Measurements from ENCODE around the gene FMO5. TPM values are rescaled to one million over a fixed set of nuclear protein-coding genes. Genes with fewer than 3 reads are reported as not detected.

FMO5 gene
- total and polyA plus RNA-seq, 10 of the 15 experiments (the other 5 are each of a cell fraction or from before 2014, with no cell fraction given), result 0.05 to 0.58 (median 0.19) TPM

- TF ChIP-seq FOXM1 (IDR thresholded peaks at IDR 0.05; ENCODE audit: low read depth, low read length), result 0 out of 2 replicates have a peak, but pooled peaks have one; percentile 41
- TF ChIP-seq ASH2L (IDR thresholded peaks at IDR 0.05; ENCODE audit: borderline replicate concordance, low read depth), result no peak
- no peak for TF ChIP-seq SPI1 (IDR thresholded peaks at IDR 0.05; ENCODE audit: borderline replicate concordance, insufficient read depth, low read depth, low read length)
- TF ChIP-seq, protein P1, sequence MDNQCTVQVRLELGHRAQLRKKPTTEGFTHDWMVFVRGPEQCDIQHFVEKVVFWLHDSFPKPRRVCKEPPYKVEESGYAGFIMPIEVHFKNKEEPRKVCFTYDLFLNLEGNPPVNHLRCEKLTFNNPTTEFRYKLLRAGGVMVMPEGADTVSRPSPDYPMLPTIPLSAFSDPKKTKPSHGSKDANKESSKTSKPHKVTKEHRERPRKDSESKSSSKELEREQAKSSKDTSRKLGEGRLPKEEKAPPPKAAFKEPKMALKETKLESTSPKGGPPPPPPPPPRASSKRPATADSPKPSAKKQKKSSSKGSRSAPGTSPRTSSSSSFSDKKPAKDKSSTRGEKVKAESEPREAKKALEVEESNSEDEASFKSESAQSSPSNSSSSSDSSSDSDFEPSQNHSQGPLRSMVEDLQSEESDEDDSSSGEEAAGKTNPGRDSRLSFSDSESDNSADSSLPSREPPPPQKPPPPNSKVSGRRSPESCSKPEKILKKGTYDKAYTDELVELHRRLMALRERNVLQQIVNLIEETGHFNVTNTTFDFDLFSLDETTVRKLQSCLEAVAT (IDR thresholded peaks at IDR 0.05), result no peak
- TF ChIP-seq NFYA (IDR thresholded peaks at IDR 0.05; ENCODE audit: borderline replicate concordance, low read depth, low read length), result no peak
- TF ChIP-seq ZNF24 (IDR thresholded peaks at IDR 0.05), result peak; percentile 22; the same call in 1 of the 2 replicates
- no peak for TF ChIP-seq CUX1 (IDR thresholded peaks at IDR 0.05; ENCODE audit: insufficient replicate concordance, low read depth, low read length)
- no peak for TF ChIP-seq RCOR1 (conservative IDR thresholded peaks at IDR 0.05; ENCODE audit: low read depth, low read length)
- TF ChIP-seq BMI1 (IDR thresholded peaks at IDR 0.05; ENCODE audit: borderline replicate concordance), result no peak
- no peak for TF ChIP-seq CTCF (IDR thresholded peaks at IDR 0.05 in 2 of 3, conservative IDR thresholded peaks at IDR 0.05 in 1 of 3; ENCODE audit: control insufficient read depth in 2 of 3, extremely low read depth in 1 of 3, insufficient read depth in 1 of 3, low read depth in 3 of 3, low read length in 3 of 3)
- TF ChIP-seq EZH2 (IDR thresholded peaks at IDR 0.05; ENCODE audit: borderline replicate concordance, control insufficient read depth, low read depth, low read length), result no peak
- TF ChIP-seq PAX5 (IDR thresholded peaks at IDR 0.05; ENCODE audit: borderline replicate concordance, low read depth, low read length), result no peak
- TF ChIP-seq WRNIP1 (IDR thresholded peaks at IDR 0.05; ENCODE audit: borderline replicate concordance, low read depth, low read length), result no peak
- TF ChIP-seq POLR2AphosphoS5 (IDR thresholded peaks at IDR 0.05; ENCODE audit: low read length), result no peak
Measured at GRCh38 chr1:147171399-147172167, 53.6 kb downstream of the FMO5 start (continued).

Measured in GM12878 (cell line).